Measurements from ENCODE around the gene C1orf174.

C1orf174 gene

GRCh38 chr1:3900969-3901529, 977 bp upstream of the C1orf174 start:
- peaks cover 20% of the 10 kb centered on the region for H3K9me3 Mint-ChIP-seq
- H3K27ac Mint-ChIP-seq, result peak overlapping the region; percentile 97
- H3K27me3 Mint-ChIP-seq (ENCODE audit: low read depth), result no peaks in the 10 kb centered on the region
- peaks cover 34% of the 10 kb centered on the region for H3K4me1 Mint-ChIP-seq (ENCODE audit: low read depth)
- peak; percentile 95 for DNase-seq (ENCODE audit: low spot score)
- peaks cover 25% of the 10 kb centered on the region for H3K36me3 Mint-ChIP-seq (ENCODE audit: low read depth)
- peak overlapping the region; percentile 92 for H3K4me3 Mint-ChIP-seq

- Mint-ChIP-seq H3K27me3 (ENCODE audit: low read depth) (no peaks in the 10 kb centered on the region), H3K4me3 (peak overlapping the region; percentile 92), H3K36me3 (ENCODE audit: low read depth) (peaks cover 28% of the 10 kb centered on the region), H3K4me1 (ENCODE audit: low read depth) (peaks cover 34% of the 10 kb centered on the region), H3K9me3 (peaks cover 20% of the 10 kb centered on the region), H3K27ac (peak overlapping the region; percentile 97)
- DNase-seq (ENCODE audit: low spot score), result no peak
Observed at GRCh38 chr1:3899754-3900149, 320 bp downstream of the C1orf174 start.

DNA sequence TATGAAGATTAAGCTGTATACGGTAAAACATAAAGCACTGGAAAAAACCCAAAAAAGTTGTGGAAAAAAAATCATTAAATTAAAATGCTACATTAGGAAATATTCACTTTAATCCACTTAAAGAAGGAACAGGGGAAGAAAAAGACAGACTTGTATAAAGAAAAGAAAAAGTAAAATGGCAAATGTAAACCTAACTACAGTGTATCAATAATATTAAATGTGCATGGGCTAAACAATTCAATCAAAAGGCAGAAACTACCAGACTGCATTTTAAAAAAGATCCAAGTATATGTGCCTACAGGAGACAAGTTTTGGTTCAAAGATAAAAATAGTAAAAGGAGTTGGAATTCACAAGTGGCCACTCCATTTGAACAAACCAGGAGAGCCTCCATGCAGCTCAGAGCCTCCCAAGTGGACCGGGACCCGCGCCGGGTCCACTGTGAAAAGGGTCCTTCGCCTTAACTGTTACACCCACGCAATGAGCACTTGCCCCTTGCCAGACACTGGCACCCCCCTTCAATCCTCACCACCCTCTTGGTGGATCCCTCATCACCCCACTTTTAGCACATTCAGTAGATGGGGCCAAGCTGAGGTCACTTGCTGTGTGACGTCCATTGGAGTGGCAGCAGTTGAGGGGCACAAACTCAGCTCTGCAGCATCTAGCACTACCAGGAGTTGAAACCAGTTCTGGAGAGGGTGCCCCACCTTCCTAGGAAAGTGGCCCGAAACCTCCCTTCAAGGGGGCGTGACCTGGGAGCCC, 898 bp downstream of the C1orf174 start:
- Mint-ChIP-seq H3K36me3 (ENCODE audit: low read depth) (peaks cover 28% of the 10 kb centered on the region), H3K4me3 (peak overlapping the region; percentile 92), H3K27ac (peak overlapping the region; percentile 97), H3K4me1 (ENCODE audit: low read depth) (peaks cover 34% of the 10 kb centered on the region), H3K27me3 (ENCODE audit: low read depth) (no peaks in the 10 kb centered on the region), H3K9me3 (peaks cover 20% of the 10 kb centered on the region)
- no peak for DNase-seq (ENCODE audit: low spot score)

DNA sequence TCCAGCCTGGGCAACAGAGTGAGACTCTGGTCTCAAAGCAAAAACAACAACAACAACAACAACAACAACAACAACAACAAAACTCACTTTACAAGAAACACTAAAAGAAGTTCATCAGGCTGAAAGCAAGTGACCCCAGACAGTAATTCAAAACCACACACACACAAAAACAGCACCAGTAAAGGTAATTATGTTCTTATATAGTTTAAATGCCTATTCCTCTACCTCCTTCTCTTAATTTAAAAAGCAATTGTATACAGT, 1.7 kb downstream of the C1orf174 start:
- H3K4me1 Mint-ChIP-seq (ENCODE audit: low read depth), result peaks cover 28% of the 10 kb centered on the region
- no peak for DNase-seq (ENCODE audit: low spot score)
- peak overlapping the region; percentile 92 for H3K4me3 Mint-ChIP-seq
- peaks cover 30% of the 10 kb centered on the region for H3K36me3 Mint-ChIP-seq (ENCODE audit: low read depth)
- no peaks in the 10 kb centered on the region for H3K27me3 Mint-ChIP-seq (ENCODE audit: low read depth)
- peaks cover 20% of the 10 kb centered on the region for H3K9me3 Mint-ChIP-seq
- no peak overlapping the region for H3K27ac Mint-ChIP-seq

GRCh38 chr1:3896396-3897000, 3.6 kb downstream of the C1orf174 start:
- no peak for DNase-seq (ENCODE audit: low spot score)
- Mint-ChIP-seq H3K27me3 (ENCODE audit: low read depth) (no peaks in the 10 kb centered on the region), H3K4me3 (no peak overlapping the region), H3K36me3 (ENCODE audit: low read depth) (peaks cover 39% of the 10 kb centered on the region), H3K27ac (no peak overlapping the region), H3K4me1 (ENCODE audit: low read depth) (peaks cover 22% of the 10 kb centered on the region), H3K9me3 (peaks cover 20% of the 10 kb centered on the region)

GRCh38 chr1:3895951-3896325, 4.1 kb downstream of the C1orf174 start:
- Mint-ChIP-seq H3K9me3 (peaks cover 20% of the 10 kb centered on the region), H3K36me3 (ENCODE audit: low read depth) (peaks cover 42% of the 10 kb centered on the region), H3K4me3 (no peak overlapping the region), H3K4me1 (ENCODE audit: low read depth) (peaks cover 25% of the 10 kb centered on the region), H3K27ac (no peak overlapping the region), H3K27me3 (ENCODE audit: low read depth) (no peaks in the 10 kb centered on the region)
- DNase-seq (ENCODE audit: low spot score), result no peak

GRCh38 chr1:3895279-3895950, 4.7 kb downstream of the C1orf174 start:
- H3K27ac Mint-ChIP-seq, result no peak overlapping the region
- H3K9me3 Mint-ChIP-seq, result peaks cover 20% of the 10 kb centered on the region
- H3K27me3 Mint-ChIP-seq (ENCODE audit: low read depth), result no peaks in the 10 kb centered on the region
- no peak for DNase-seq (ENCODE audit: low spot score)
- H3K4me1 Mint-ChIP-seq (ENCODE audit: low read depth), result peaks cover 28% of the 10 kb centered on the region
- H3K4me3 Mint-ChIP-seq, result no peak overlapping the region
- peaks cover 47% of the 10 kb centered on the region for H3K36me3 Mint-ChIP-seq (ENCODE audit: low read depth)

DNA sequence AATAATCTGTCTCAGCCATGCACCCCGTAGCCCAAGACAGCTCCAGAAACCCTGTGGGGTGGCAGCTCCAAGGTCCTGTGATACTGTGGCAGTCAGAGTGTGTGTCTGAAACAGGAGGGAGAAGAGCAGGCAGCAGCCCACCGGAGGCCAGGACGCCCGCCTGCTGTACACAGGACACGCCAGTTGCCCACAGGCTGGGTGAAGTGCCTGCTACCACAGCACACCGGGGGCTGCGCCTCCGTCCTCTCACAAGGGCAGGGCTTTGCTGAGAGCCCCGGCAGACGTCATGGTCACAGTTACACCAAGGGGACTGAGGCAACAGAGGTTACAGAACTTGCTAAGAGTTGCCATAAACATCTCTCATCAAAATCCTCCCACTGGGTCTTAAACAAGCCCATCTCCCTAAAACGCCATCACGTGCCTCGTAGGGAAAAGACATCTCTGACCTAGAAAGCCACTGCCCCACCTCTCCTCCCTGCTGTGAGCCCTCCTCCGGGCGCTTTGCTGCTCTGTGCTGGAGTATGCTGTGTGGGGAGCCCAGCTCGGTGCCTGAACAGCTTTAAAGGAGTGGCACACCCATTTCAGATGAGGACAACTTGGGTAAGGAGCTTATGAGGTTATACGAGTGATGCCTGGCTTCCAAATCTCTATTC, 5.3 kb downstream of the C1orf174 start:
- Mint-ChIP-seq H3K36me3 (ENCODE audit: low read depth) (peaks cover 53% of the 10 kb centered on the region), H3K27me3 (ENCODE audit: low read depth) (no peaks in the 10 kb centered on the region), H3K9me3 (peaks cover 20% of the 10 kb centered on the region), H3K4me1 (ENCODE audit: low read depth) (peaks cover 35% of the 10 kb centered on the region), H3K4me3 (no peak overlapping the region), H3K27ac (no peak overlapping the region)
- no peak for DNase-seq (ENCODE audit: low spot score)

DNA sequence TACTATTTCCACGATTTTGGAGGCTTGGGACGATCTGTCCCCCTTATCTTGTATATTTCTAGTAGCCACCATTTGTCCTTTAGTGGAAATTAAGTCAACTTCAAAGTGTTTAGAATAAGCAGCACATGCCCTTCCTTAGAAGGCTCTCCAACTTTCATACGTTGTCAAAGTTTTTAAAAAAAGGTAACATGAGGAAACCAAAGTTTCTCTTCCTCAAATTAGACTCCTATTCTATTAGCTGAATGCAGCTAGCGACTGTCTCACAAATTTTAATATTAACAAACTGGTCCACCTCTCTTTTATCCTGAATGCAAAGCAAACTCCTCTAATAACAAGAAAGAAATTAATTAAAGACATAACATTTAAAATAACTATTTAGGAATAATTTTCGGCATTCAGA, 6.9 kb downstream of the C1orf174 start:
- H3K9me3 Mint-ChIP-seq, result peaks cover 13% of the 10 kb centered on the region
- DNase-seq (ENCODE audit: low spot score), result no peak
- peaks cover 28% of the 10 kb centered on the region for H3K4me1 Mint-ChIP-seq (ENCODE audit: low read depth)
- no peaks in the 10 kb centered on the region for H3K27me3 Mint-ChIP-seq (ENCODE audit: low read depth)
- H3K27ac Mint-ChIP-seq, result no peak overlapping the region
- H3K4me3 Mint-ChIP-seq, result no peak overlapping the region
- peaks cover 53% of the 10 kb centered on the region for H3K36me3 Mint-ChIP-seq (ENCODE audit: low read depth)

DNA sequence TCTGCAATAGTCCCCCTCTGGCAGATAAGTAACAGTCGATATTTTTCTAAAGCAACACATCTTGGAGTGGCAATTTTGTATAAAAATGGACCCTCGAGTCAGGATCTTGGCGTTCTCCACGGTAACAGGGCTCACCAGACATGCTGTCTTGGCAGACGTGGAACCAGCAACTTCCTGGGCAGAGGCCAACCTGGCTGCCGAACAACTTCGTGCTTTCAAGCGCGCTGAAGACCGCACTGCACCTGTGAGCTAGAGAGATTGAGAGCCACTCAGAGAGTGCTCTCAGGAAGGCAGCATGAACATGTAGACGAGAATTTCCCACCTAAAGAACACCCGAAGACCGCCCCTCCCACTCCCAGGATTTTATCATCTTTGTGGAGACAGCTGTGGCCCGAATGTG, 7.3 kb downstream of the C1orf174 start:
- Mint-ChIP-seq H3K36me3 (ENCODE audit: low read depth) (peaks cover 52% of the 10 kb centered on the region), H3K4me3 (no peak overlapping the region), H3K9me3 (peaks cover 9% of the 10 kb centered on the region), H3K27me3 (ENCODE audit: low read depth) (no peaks in the 10 kb centered on the region), H3K4me1 (ENCODE audit: low read depth) (peaks cover 26% of the 10 kb centered on the region), H3K27ac (no peak overlapping the region)
- DNase-seq (ENCODE audit: low spot score), result no peak

GRCh38 chr1:3891329-3891865, 8.7 kb downstream of the C1orf174 start:
- Mint-ChIP-seq H3K9me3 (no peaks in the 10 kb centered on the region), H3K4me1 (ENCODE audit: low read depth) (peaks cover 20% of the 10 kb centered on the region), H3K36me3 (ENCODE audit: low read depth) (peaks cover 44% of the 10 kb centered on the region), H3K27ac (no peak overlapping the region), H3K4me3 (no peak overlapping the region), H3K27me3 (ENCODE audit: low read depth) (no peaks in the 10 kb centered on the region)
- DNase-seq (ENCODE audit: low spot score), result no peak

- H3K9me3 Mint-ChIP-seq, result no peaks in the 10 kb centered on the region
- peaks cover 20% of the 10 kb centered on the region for H3K4me1 Mint-ChIP-seq (ENCODE audit: low read depth)
- H3K27ac Mint-ChIP-seq, result peak overlapping the region; percentile 46
- peaks cover 43% of the 10 kb centered on the region for H3K36me3 Mint-ChIP-seq (ENCODE audit: low read depth)
- DNase-seq (ENCODE audit: low spot score), result peak; percentile 22
- H3K4me3 Mint-ChIP-seq, result peak overlapping the region; percentile 33
- H3K27me3 Mint-ChIP-seq (ENCODE audit: low read depth), result no peaks in the 10 kb centered on the region
Observed at GRCh38 chr1:3890389-3891328, 9.4 kb downstream of the C1orf174 start.

- no peak for DNase-seq (ENCODE audit: low spot score)
Observed at GRCh38 chr1:3889936-3890335, 10.1 kb downstream of the C1orf174 start.

More at GRCh38 chr1:3889936-3890335, 10.1 kb downstream of the C1orf174 start:
- Mint-ChIP-seq H3K4me1 (ENCODE audit: low read depth) (peaks cover 20% of the 10 kb centered on the region), H3K27me3 (ENCODE audit: low read depth) (no peaks in the 10 kb centered on the region), H3K9me3 (no peaks in the 10 kb centered on the region), H3K36me3 (ENCODE audit: low read depth) (peaks cover 40% of the 10 kb centered on the region), H3K27ac (no peak overlapping the region), H3K4me3 (peak overlapping the region; percentile 10)

All from T-helper 2 cell treated with Interferon-gamma antibody and Interleukin-4, amounts not matched to agents 5 μg/mL and 100 μg/mL, for 36 hours (primary cell).